Measurements from ENCODE around the gene TSHR. TPM values are rescaled to one million over a fixed set of nuclear protein-coding genes. Genes with fewer than 3 reads are reported as not detected.
"Not testable (repeated sequence)": the region's sequence is repeated elsewhere in the genome, so short reads cannot be mapped to it uniquely, and the experiment has no call there.

The TSHR gene
- total RNA-seq, 2 experiments from 2014 or later = not detected

GRCh38 chr14:81018251-81018650, 62.8 kb downstream of the TSHR start:
- Histone ChIP-seq H3K9me3 (ENCODE audit: control insufficient read depth in 1 of 2, insufficient read depth in 1 of 2, low read length in 2 of 2) (no peaks in the 10 kb centered on the region), H3K4me3 (ENCODE audit: low read length) (no peak overlapping the region), H3K27ac (ENCODE audit: low read depth in 1 of 2, low read length in 2 of 2) (no peak overlapping the region), H3K36me3 (ENCODE audit: insufficient read depth, low read length) (no peaks in the 10 kb centered on the region), H3K27me3 (ENCODE audit: control insufficient read depth in 1 of 2, insufficient read depth in 2 of 2, low read length in 2 of 2) (no peaks in the 10 kb centered on the region), H3K4me1 (ENCODE audit: insufficient read depth, low read length) (no peaks in the 10 kb centered on the region)
- Mint-ChIP-seq H3K9me3 (no peaks in the 10 kb centered on the region), H3K4me1 (ENCODE audit: low read depth) (no peaks in the 10 kb centered on the region), H3K4me3 (no peak overlapping the region), H3K27me3 (peaks cover 21% of the 10 kb centered on the region), H3K36me3 (ENCODE audit: low read depth) (no peaks in the 10 kb centered on the region), H3K27ac (no peak overlapping the region)
- ChIA-PET POLR2A (no interaction called here), CTCF (no interaction called here)
- ATAC-seq (ENCODE audit: poor library complexity) = no peak
- intact Hi-C loops (cut with DNase I, micrococcal nuclease) = no loop called here
- no peak for DNase-seq
- no peak for TF ChIP-seq CTCF (IDR thresholded peaks at IDR 0.05)

- Histone ChIP-seq H3K36me3 (ENCODE audit: insufficient read depth, low read length) (no peaks in the 10 kb centered on the region), H3K27me3 (ENCODE audit: control insufficient read depth in 1 of 2, insufficient read depth in 2 of 2, low read length in 2 of 2) (no peaks in the 10 kb centered on the region), H3K4me1 (ENCODE audit: insufficient read depth, low read length) (no peaks in the 10 kb centered on the region), H3K4me3 (ENCODE audit: low read length) (no peak overlapping the region), H3K9me3 (ENCODE audit: control insufficient read depth in 1 of 2, insufficient read depth in 1 of 2, low read length in 2 of 2) (no peaks in the 10 kb centered on the region), H3K27ac (ENCODE audit: low read depth in 1 of 2, low read length in 2 of 2) (no peak overlapping the region)
- intact Hi-C loops (cut with DNase I, micrococcal nuclease) = no loop called here
- Mint-ChIP-seq H3K27ac (no peak overlapping the region), H3K4me1 (ENCODE audit: low read depth) (no peaks in the 10 kb centered on the region), H3K4me3 (no peak overlapping the region), H3K36me3 (ENCODE audit: low read depth) (no peaks in the 10 kb centered on the region), H3K9me3 (no peaks in the 10 kb centered on the region), H3K27me3 (peaks cover 21% of the 10 kb centered on the region)
- no peak for ATAC-seq (ENCODE audit: poor library complexity)
- ChIA-PET POLR2A (no interaction called here), CTCF (no interaction called here)
- no peak for DNase-seq
- TF ChIP-seq CTCF (IDR thresholded peaks at IDR 0.05) = no peak
Observed at GRCh38 chr14:81018684-81019083, 63.3 kb downstream of the TSHR start.

GRCh38 chr14:81019113-81019512, 63.7 kb downstream of the TSHR start:
- H3K9me3 Mint-ChIP-seq; H3K27me3 ChIP-seq (ENCODE audit: control insufficient read depth in 1 of 2, insufficient read depth in 2 of 2, low read length in 2 of 2); H3K9me3 ChIP-seq (ENCODE audit: control insufficient read depth in 1 of 2, insufficient read depth in 1 of 2, low read length in 2 of 2); H3K27ac ChIP-seq (ENCODE audit: low read depth in 1 of 2, low read length in 2 of 2); H3K4me3 ChIP-seq (ENCODE audit: low read length); POLR2A ChIA-PET; H3K4me1 Mint-ChIP-seq (ENCODE audit: low read depth); CTCF ChIA-PET; H3K27ac Mint-ChIP-seq; H3K36me3 Mint-ChIP-seq (ENCODE audit: low read depth); H3K4me1 ChIP-seq (ENCODE audit: insufficient read depth, low read length); intact Hi-C loops (cut with DNase I, micrococcal nuclease); DNase-seq; H3K36me3 ChIP-seq (ENCODE audit: insufficient read depth, low read length); ATAC-seq (ENCODE audit: poor library complexity); H3K4me3 Mint-ChIP-seq: not testable (repeated sequence)
- peaks cover 21% of the 10 kb centered on the region for H3K27me3 Mint-ChIP-seq

GRCh38 chr14:81023095-81023710, 67.8 kb downstream of the TSHR start:
- Histone ChIP-seq H3K9me3 (ENCODE audit: control insufficient read depth in 1 of 2, insufficient read depth in 1 of 2, low read length in 2 of 2) (no peaks in the 10 kb centered on the region), H3K27me3 (ENCODE audit: control insufficient read depth in 1 of 2, insufficient read depth in 2 of 2, low read length in 2 of 2) (no peaks in the 10 kb centered on the region), H3K36me3 (ENCODE audit: insufficient read depth, low read length) (no peaks in the 10 kb centered on the region), H3K4me1 (ENCODE audit: insufficient read depth, low read length) (no peaks in the 10 kb centered on the region), H3K4me3 (ENCODE audit: low read length) (no peak overlapping the region), H3K27ac (ENCODE audit: low read depth in 1 of 2, low read length in 2 of 2) (no peak overlapping the region)
- Mint-ChIP-seq H3K4me3 (no peak overlapping the region), H3K27ac (no peak overlapping the region), H3K4me1 (ENCODE audit: low read depth) (no peaks in the 10 kb centered on the region), H3K9me3 (no peaks in the 10 kb centered on the region), H3K27me3 (peaks cover 11% of the 10 kb centered on the region), H3K36me3 (ENCODE audit: low read depth) (no peaks in the 10 kb centered on the region)
- ATAC-seq (ENCODE audit: poor library complexity) (no peak), DNase-seq (no peak)
- CTCF ChIA-PET = no interaction called here
- POLR2A ChIA-PET = no interaction called here
- TF ChIP-seq CTCF (IDR thresholded peaks at IDR 0.05) = no peak
- intact Hi-C loops (cut with DNase I, micrococcal nuclease) = no loop called here

All from CD4-positive, alpha-beta T cell (primary cell).